ENCODE results near the gene CACFD1.

- no peak for TF ChIP-seq SMC3 (conservative IDR thresholded peaks at IDR 0.05; ENCODE audit: poor library complexity)
- no peak for TF ChIP-seq CTCF (IDR thresholded peaks at IDR 0.05; ENCODE audit: poor library complexity, severe bottlenecking)
- no peak for TF ChIP-seq TAF1 (IDR thresholded peaks at IDR 0.05; ENCODE audit: low read depth)
- no peak for TF ChIP-seq RAD21 (conservative IDR thresholded peaks at IDR 0.05)
- no peak for TF ChIP-seq EZH2 (IDR thresholded peaks at IDR 0.05; ENCODE audit: borderline replicate concordance, insufficient read depth, low read length, poor library complexity, severe bottlenecking)
- TF ChIP-seq POLR2AphosphoS5 (IDR thresholded peaks at IDR 0.05), result no peak
- no peak for TF ChIP-seq EP300 (conservative IDR thresholded peaks at IDR 0.05; ENCODE audit: poor library complexity, severe bottlenecking)
These were observed 32.0 kb upstream of the CACFD1 start for GRCh38 chr9:133427658-133428348.
